Measurements from ENCODE around the gene B3GALT4.
"Not testable (repeated sequence)": the region's sequence is repeated elsewhere in the genome, so short reads cannot be mapped to it uniquely, and the experiment has no call there.

The B3GALT4 gene, protein sequence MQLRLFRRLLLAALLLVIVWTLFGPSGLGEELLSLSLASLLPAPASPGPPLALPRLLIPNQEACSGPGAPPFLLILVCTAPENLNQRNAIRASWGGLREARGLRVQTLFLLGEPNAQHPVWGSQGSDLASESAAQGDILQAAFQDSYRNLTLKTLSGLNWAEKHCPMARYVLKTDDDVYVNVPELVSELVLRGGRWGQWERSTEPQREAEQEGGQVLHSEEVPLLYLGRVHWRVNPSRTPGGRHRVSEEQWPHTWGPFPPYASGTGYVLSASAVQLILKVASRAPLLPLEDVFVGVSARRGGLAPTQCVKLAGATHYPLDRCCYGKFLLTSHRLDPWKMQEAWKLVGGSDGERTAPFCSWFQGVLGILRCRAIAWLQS

DNA sequence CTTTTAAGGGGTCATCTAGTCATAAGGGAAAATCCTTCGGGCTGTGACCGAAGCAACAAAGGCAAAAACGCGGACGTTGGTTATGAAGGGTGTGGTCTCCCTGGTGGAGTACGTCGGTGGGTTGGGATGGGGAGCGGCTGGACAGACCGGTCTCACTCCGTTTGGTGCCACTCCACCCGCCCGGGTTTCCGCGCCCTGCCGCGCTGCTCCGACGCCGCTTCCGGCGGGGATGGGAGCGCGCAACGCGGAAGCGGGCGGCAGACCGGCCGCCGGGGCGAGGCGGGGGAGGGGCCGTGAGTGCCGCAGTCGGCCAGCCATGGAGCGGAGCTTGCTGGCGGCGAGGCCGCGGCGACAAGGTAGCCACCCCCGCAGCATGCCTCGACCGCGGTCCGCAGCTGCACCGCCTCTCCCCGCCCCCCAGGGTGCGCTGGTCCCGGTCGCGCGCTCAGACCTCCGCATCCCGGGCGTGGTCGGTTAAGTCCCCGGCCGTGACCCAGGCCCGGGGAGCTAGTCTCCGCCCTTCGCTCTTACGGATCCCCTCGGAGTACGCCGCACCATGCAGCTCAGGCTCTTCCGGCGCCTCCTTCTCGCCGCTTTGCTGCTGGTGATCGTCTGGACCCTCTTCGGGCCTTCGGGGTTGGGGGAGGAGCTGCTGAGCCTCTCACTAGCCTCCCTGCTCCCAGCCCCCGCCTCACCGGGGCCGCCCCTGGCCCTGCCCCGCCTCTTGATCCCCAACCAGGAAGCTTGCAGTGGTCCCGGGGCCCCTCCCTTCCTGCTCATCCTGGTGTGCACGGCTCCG is at the start of gene B3GALT4:
B3GALT4 (plus strand) TSS at position 260 of the 799 bp plus-strand sequence; CDS start at position 557, 297 bp downstream.
- no peak for DNase-seq

DNA sequence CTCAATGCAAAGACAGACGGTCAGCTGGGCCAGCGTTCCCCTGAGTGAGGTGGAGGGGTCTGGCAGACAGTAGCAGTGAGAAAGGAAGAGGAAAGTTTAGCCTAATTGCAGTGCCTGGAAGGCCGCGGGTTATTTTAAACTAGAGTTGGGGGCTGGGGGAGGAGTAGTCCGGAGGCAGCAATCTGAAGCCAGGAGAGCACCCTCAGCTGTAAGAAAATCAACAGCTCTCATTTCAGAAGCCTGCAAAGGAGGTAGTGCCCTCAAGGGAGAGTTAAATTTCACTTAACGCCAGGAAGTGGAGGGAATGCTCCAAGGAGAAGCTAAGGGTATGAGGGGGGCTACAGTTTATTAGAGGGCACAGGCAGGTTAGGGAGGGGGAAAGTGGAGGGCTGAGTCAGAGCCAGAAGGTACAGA is 41.7 kb upstream of the B3GALT4 start:
- DNase-seq = no peak

DNA sequence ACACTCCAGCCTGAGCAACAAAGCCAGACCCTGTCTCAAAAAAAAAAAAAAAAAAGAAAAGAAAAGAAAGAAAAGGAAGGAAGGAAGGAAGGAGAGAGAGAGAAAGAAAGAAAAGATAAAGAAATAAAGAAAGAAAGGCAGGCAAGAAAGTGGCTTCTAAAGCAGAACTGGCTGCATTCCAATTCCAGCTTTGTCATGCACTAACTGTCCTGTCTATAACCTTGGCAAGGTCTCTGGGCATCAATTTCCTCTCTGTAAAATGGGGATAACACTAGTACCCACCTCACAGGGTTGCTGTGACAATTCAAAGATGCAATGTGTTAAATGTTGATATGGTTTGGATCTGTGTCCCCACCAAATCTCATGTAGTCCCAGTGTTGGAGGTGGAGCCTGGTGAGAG is 40.6 kb upstream of the B3GALT4 start:
- DNase-seq = no peak

DNA sequence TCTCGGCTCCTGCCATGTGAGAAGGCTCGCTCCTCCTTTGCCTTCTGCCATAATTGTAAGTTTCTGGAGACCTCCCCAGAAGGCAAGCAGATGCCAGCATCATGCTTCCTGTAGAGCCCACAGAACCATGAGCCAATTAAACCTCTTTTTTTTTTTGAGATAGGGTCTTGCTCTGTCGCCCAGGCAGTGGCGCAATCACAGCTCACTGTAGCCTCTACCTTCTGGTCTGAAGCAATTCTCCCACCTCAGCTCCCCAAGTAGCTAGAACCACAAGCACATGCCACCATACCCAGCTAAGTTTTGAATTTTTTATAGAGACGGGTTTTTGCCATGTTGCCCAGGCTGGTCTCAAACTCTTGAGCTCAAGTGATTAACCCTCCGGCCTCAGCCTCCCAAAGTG is 40.1 kb upstream of the B3GALT4 start:
- no peak for DNase-seq

DNA sequence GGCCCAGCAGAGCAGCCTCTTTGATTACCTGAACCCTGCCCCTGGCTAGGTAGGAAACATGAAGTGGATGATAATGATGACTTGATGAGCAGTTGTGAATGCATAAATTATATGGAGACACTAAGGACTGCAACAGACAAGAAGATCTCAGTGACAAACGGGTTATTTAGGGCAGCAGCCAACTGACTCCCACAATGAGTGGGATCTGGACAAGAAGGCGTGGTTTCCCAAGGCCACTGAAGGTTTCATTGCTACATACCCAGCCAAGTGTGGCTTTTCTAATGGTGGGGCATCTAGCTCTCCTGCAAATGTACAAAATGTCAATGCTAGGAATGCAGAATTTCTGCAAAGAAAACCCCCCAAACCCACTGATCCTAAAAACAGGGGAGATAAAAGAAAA is 39.2 kb upstream of the B3GALT4 start:
- no peak for DNase-seq

DNA sequence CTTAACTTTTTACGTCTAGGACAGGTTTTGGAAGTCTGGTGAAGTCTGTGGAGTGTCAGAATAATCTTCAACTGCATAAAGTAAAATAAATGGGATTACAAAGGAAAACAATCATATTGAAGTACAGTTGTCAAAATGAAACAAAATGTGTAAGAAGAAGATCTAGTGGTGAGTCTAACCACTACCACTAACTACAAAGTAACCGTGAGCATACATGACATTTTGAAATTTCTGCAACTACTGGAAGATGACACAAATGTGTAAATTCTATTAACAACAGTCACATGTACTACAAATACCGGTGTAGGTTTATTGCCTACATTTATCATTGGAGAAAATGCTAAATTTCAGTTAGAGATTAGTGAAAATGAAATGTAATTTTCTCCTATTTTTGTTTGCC is 35.0 kb upstream of the B3GALT4 start:
- DNase-seq = no peak

DNA sequence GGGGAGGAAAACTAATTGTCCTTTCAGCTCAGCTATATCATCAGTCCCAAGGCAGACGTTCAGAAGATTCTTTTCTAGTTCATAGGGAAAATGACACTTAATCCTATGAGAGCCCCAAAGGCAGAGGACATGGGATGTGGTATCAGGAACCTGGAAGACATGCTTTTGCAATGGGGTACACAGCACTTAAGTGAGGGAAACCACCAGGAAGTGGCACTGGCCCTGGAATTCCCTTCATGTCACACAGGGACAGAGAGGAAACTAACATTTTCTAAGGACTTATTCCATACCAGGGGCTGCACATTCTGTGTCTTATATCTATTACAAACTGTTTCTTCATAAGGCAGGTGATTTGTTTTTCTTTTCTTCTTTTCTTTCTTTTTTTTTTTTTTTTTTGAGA is 33.4 kb upstream of the B3GALT4 start:
- DNase-seq = no peak

DNA sequence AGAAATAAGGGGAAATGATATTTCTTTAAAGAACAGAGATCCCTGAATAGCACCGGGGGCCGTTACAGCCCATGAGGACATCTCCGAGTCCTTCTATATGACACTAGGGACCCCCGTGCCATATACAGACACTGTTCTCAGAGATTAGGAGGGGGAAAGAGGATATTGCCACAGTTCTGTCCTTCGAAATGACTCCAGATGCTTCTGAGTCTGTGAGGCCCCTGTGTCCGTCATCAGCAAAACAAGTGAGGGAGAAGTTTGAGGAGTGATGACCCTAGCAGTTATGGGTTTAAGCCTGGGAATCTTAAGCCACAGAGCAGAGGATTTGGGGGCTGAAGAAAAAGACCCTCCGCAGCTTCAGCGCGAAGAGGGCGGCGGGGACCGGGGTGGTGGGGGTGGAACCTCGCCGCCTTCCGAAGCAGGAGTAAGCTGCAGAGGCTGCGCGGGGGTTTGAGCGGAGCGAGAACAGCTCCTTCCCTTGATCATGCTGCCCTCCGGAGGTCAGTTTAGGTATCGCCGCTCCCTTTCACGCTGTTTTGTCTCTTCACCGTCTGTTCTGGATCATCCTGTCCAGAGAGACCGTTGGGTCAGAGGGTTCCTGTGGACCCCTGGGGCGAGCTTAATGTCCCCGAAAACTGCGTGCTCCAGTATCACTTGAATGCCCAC is 28.8 kb upstream of the B3GALT4 start:
- DNase-seq = peak; percentile 47

DNA sequence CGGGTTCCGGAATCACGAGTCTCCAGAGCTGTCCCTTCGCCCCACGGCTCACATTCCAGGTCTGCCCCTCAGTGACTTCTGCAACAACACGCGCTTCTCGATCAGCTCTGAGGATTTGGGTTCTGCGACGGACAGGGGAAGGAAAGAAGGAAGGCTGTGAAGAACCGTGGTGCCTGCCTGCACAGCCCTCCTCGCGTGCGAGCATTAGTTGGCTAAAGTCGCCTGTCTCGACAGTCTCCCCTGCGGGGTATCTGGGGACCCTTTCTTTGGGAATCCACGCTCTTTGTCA is 28.3 kb upstream of the B3GALT4 start:
- no peak for DNase-seq

DNA sequence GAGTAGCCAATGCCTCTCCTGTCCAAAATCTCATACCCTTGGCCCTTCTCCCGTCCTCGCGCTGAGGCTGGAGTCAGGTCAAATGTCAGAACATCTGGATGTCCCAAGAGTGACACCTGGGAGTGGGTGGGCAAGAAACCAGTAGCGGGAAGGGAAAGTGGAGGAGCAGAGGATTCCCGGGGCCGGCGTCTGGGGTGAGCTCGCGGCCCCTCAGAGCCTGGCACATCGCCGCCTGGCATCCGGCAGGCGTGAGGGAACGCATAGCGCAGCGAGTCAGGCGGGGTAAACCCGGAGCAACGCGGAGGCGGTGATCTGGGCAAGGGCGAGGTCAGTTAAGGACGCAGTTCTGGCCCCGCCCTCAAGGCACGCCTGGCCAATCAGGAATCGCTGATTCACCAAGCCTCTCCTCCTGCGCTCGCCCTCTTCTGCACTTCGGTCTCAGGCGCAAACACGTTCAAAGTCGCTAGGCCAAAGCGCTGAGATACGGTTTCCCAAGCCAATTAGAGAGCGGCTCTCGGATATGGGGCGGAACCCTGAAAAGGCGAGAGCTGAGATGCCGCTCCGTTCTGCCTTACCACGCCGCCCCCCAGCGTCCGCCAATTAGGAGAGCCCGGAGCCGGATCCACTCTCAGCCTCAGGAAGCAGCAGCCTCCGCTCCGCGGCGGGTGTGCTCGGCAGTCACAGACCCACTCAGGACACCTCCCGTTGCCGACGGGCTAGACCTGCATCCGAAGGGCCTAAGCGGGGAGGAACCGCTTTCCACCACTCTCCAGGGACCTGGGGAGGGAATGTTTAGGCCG is 27.8 kb upstream of the B3GALT4 start:
- DNase-seq = peak; percentile 94

DNA sequence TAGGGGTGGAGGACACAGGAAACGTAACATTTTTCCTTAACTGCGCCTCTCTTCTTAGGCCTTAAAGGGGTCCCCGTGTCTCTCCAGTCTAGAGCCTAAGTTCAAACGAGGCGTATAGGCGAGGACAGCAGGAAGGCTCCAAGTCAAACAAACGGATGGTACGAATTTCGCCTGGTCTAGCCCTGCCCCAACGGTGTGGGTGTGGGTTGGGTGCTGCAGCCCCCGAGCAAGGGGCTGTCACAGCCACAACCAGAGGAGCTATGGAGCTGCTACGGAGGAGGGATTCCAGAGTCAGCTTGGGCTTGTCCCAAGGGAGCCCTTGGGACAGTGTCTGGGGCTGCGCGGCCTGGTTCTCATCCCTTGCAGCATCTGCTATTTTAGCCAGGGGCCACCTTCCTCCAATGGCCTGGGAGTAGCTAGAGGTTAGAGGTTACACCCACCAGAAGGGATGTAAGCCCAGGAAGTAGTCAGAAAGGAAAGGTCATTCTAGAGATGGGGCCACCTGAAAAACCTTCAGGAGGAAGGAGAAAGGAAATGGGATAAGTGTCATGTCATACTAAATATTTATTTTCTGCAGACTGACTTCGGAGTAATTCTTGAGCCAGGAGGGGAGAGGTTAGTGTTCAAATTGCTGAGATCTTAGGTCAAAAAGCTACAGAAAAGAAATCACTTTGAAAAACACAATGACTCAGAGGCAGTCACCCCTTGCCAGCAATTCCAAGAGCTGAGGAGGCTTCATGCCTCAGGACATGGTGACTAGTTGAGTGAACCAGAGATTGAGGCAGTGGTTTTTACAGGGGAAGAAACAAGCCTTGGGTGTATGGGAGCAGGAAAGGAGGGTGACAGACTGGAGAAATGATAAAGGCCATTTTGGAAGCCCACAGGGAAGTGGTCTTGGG is 26.9 kb upstream of the B3GALT4 start:
- DNase-seq = no peak

DNA sequence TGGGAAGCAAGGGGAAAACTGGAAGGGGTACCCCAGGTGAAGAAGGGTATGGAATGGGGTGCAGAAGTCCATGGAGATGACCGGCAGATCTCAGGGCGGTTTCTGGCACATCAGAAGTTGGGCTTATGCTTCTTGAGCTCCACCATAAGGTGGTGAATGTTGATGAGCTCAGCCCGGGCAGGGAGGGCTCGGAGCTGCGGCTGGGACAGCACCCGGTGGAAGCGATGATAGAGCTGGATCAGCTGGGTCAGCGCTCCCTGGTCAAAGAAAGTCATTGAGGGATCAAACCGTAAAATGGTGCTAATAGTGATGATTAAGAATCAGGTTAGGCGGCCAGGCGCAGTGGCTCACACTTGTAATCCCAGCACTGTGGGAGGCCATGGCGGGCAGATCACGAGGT is 26.2 kb upstream of the B3GALT4 start:
- no peak for DNase-seq

DNA sequence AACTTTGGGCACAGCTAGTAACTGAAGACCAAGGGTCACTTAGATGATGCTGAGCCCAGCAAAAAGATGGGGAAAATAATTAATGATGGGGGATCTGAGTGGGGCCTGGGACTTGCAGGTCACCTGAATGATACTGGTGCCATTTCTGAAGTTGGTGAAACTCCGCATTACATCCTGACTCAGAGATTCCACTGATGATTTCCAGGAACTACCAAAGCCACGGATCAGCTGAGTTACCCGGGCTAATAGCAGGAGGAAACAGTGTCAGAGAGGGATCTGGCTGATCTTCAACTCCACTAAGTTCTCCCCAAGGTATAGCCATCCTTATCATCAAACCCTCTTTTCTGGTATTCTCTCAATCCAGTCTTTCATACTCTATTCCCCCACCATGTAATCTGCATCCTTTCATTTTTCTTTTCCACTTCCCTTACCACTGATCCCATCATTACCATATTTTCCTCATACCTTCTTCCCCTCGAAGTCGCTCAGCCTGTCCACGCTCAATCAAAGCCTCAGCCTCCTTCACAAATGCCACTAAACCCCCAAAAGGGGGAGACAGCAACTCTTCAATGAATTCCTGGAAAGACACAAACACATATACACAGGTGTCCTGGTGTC is 25.4 kb upstream of the B3GALT4 start:
- no peak for DNase-seq

DNA sequence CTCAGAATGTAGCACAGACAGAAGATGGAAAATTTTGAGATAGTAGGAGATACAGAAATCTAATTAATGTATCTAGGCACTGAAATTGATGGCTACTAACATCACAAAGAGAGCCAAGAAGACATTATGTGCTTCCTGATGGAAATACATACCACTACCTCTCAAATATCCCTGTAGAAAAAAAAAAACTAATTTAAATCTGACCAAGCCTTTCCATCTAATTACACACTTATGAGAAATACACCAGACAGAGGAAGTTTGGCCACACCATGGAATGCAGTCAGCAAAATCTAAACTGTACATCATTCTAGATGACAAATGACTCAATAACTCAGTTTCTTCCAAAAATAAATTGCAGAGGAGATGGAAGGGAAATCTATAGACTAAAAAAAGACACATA is 24.2 kb upstream of the B3GALT4 start:
- no peak for DNase-seq

DNA sequence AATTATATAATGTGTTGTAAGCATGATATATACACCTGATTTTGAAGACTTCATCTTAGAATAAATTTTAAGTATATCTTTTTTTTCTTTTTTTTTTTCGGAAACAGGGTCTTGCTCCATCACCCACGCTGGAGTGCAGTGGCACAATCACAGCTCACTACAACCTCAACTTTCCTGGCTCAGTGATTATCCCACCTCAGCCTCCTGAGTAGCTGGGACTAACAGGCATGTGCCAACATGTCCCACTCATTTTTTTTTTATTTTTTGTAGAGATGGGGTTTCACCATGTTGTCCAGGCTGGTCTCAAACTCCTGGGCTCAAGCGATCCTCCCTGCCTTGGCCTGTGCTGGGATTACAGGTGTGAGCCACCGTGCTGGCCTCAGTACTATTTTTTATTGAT is 22.3 kb upstream of the B3GALT4 start:
- no peak for DNase-seq

DNA sequence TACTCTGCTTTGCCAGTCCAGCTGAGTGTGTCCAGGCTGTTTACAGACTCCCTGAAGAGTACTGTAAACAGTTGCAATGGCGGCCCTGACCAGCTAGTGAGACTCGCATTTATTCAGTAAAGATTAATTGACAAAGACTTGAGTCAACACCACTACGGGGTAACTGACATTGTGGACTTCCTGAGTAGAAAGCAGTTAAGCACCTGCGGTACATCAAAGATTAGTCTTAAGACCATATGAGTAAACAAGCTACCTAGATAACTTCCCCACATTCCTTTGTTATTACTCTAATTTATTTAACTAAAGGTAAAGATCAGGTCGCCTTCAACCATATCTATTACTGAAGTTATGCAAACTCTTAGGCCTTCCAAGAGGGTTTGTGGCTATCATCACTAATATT is 17.9 kb upstream of the B3GALT4 start:
- no peak for DNase-seq

DNA sequence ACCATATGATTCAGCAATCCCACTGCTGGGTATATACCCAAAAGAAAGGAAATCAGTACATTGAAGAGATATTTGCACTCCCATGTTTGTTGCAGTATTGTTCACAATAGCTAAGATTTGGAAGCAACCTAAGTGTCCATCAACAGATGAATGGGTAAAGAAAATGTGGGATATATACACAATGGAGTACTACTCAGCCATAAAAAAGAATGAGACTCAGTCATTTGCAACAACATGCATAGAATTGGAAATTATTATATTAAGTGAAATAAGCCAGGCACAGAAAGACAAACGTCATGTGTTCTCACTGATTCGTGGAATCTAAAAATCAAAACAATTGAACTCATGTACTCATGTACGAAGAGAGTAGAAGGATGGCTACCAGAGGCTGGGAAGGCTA is 14.4 kb upstream of the B3GALT4 start:
- DNase-seq = not testable (repeated sequence)

DNA sequence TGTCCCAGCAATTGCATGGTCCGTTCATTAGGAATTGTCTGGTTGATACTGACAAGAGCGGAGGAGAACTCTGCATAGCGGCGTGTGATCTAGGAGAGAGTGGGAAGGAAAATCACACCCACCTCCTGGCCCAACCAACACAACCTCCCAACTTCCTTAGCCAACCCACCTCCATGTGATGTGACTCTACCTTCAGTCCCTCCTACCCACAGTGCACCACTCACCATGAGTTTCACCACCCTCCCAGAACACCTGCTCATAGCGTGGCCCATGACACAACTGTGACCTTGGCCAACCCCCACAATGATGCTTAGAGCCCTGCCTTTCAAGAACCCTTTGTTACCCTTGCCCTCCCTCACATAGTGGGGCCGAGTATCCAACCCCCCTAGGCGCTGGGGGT is 12.9 kb upstream of the B3GALT4 start:
- DNase-seq = no peak

DNA sequence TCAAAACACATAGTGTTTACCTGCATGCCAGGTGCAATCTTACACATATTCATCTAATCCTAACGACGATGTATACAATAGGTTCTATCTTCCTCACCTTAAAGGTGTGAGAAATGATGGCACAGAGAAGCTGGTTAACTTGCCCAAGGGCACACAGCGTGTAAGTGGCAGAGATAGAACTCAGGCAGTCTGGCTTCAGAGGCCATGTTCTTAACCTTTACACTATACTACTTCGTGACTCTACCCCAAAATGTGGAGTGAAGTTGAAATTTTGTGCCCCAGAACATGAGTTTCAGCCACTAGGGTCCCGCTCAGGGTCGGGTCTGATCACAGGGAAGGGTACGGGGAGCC is 5.8 kb upstream of the B3GALT4 start:
- DNase-seq = no peak

DNA sequence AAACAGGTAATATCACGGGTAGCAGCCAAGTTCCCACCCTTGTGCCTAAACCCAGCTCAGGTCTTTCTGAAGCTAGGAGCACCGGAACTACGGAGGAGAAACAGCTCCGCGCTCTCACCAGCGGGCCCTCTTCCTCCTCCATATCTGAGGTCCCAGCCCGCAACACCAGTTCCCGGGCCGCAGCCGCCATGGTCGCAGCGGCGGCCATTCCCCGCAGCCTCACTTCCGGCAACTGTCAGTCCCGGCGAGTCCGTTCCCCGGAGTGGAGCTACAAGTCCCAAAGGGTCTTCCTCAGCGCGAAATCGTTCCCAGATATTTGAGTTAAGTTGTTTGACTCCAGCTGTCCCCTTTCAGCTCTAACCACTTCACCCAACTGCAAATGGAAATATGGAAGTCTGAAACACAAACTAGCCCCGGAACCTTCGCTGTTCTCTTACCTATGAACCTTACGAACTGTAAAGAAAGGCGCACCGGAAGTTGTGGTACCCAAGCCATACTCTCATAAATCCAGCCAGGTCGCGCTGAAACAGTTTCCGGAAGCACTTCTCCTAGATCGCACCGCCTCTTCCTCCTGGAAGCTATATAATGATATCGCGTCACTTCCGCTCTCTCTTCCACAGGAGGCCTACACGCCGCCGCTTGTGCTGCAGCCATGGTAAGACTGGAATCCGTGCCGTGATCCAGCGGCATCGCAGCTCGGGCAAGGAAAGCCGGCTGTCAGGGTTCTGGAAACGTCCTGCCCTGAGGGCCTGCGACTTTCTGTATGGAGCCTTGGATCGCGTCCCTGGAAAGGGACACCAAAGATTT is 5.3 kb upstream of the B3GALT4 start, which contains the start of the genes RPS18 and VPS52:
RPS18 (plus strand) TSS at position 608 of the 807 bp plus-strand sequence; CDS start at position 653, 45 bp downstream.
VPS52 (minus strand) TSS at position 409 of the 807 bp plus-strand sequence; CDS start at position 208, 201 bp downstream.
- peak; percentile 93 for DNase-seq

Data from NCI-H187 treated with DMSO at 0.1 percent for 48 hours (cell line).